ENCODE data around the gene ORAI3.
A peak's percentile ranks its signal among the peaks of the same experiment; 100 is the strongest.

ORAI3 gene

DNA sequence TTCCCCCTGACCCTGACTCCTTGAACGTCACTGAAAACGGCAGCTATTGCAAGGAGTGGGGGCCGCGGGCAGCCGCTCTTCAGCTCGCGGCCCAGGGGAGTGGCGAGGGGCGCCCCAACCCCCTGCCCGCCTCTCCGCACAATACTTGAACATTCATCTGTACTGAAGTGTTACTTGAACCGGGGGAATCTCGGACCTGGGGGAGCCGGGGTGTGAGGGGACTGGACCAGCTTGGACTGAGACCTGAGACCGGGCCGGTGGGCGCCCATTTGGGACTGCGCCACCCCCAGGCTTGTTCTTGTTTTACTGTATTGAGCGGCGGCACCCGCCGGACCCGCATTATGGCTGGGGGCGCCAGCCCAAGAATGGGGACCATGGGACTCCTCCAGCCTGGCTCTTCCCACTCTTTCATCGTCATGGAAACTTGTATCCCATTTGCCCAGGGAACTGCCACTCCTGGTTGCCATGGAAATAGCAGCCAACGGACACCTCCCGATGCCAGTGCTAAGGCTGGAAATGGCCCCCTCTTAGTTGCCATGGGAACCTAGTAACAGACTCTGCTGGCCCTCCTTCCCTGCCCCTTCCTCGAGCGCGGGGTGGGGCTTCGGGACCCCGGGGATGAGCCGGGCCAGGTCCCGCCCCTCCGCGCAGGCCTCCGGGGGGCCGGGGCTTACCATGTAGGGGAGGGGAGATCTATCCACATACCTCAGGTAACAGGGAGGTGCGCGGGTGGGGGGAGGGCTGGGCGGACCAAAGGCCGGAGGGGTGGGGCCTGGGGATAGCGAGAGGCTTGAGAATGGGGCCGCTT, 805 bp upstream of the ORAI3 start (continued):
- TF ChIP-seq, protein P1, sequence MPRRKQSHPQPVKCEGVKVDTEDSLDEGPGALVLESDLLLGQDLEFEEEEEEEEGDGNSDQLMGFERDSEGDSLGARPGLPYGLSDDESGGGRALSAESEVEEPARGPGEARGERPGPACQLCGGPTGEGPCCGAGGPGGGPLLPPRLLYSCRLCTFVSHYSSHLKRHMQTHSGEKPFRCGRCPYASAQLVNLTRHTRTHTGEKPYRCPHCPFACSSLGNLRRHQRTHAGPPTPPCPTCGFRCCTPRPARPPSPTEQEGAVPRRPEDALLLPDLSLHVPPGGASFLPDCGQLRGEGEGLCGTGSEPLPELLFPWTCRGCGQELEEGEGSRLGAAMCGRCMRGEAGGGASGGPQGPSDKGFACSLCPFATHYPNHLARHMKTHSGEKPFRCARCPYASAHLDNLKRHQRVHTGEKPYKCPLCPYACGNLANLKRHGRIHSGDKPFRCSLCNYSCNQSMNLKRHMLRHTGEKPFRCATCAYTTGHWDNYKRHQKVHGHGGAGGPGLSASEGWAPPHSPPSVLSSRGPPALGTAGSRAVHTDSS (tag by site-specific recombination; IDR thresholded peaks at IDR 0.05) = no peak

DNA sequence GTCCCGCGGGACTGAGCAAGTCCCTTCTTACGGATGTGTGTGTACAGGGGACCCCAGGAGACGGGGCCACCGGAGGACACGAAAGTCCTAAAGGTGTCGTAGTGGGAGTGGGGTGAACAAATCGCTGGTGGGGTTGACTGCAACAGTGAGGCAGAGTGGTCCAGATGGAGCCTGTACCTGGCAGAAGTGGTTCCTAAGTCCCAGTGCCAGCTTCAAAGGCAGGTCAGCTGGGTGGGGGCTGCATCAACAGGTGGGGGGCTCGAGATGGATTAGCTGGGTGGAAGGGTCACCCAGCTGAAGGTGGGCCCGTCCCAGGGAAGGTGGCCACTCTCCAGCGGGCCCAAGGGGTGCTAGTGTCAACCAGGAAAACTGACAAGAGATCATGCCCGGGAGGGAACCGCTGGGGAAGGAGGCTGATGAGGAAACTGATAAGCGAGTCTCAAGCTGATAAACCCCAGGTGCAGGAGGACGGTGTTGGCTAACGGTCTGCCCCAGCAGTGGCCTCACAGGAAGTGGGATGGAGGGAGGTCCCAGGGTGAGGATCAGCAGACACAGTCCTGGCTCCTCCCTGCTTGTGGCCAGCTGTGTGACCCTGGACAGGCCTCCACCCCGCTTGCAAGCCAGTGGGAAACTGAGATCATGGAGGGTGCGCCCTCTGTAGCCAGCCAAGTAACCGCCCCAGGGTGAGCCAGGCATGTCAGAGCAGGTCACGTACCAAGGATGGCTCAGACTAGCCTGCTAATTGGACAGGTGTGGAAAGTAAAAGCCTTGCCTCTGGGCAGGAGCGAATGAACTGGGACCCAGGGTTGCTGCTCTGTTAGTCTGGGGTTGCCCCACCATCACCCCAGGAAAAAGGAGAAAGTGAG, 1.0 kb downstream of the ORAI3 start:
- CTCF ChIA-PET = interaction anchor here (0.8 to 1.5 kb wide), 4 partner anchors 9 to 88 kb away, joined by 3 to 6 read pairs (median 4); no protein-coding TSS in a partner anchor
- no peaks in the 10 kb centered on the region for H3K9me3 ChIP-seq (ENCODE audit: control insufficient read depth, insufficient read depth, low read depth, low read length)
- peaks cover 4 to 19% of the 10 kb centered on the region in 2 experiments; a peak in 2 of 3 replicates for H3K36me3 ChIP-seq (ENCODE audit: control insufficient read depth in 2 of 2, insufficient read depth in 1 of 2, low read length in 2 of 2)
- H3K27ac ChIP-seq (ENCODE audit: extremely low read depth, low read depth, low read length) = peak overlapping the region; percentile 45; the same call in 1 of the 2 replicates
- H3K4me3 ChIP-seq (ENCODE audit: low read depth, low read length) = peak overlapping the region; percentile 69
- H3K4me1 ChIP-seq (ENCODE audit: control insufficient read depth, insufficient read depth, low read length) = peaks cover 2% of the 10 kb centered on the region; the same call in 1 of the 2 replicates
- POLR2A ChIA-PET = interaction anchor here (0.6 to 1.2 kb wide), 6 partner anchors 9 to 763 kb away, joined by 3 to 4 read pairs (median 3); partner anchors contain the start of gene KAT8
- TF ChIP-seq SP3 (tag by site-specific recombination; IDR thresholded peaks at IDR 0.05) (peak; percentile 57), ZNF16 (tag by site-specific recombination; IDR thresholded peaks at IDR 0.05; ENCODE audit: low read depth) (no peak), ZNF214 (tag by site-specific recombination; IDR thresholded peaks at IDR 0.05; ENCODE audit: borderline replicate concordance) (no peak), GLIS2 (tag by site-specific recombination; IDR thresholded peaks at IDR 0.05) (peak; percentile 32; the same call in 1 of the 2 replicates), ZNF561 (tag by site-specific recombination; IDR thresholded peaks at IDR 0.05; ENCODE audit: borderline replicate concordance) (no peak), ZNF585B (tag by site-specific recombination; IDR thresholded peaks at IDR 0.05) (no peak), ZNF112 (tag by site-specific recombination; IDR thresholded peaks at IDR 0.05) (no peak), ZNF747 (tag by site-specific recombination; IDR thresholded peaks at IDR 0.05) (no peak), WT1 (tag by site-specific recombination; IDR thresholded peaks at IDR 0.05) (0 out of 2 replicates have a peak, but pooled peaks have one; percentile 26), ZNF394 (tag by site-specific recombination; IDR thresholded peaks at IDR 0.05; ENCODE audit: borderline replicate concordance) (peak; percentile 25; the same call in 1 of the 2 replicates), ZBTB20 (tag by site-specific recombination; IDR thresholded peaks at IDR 0.05) (peak; percentile 31; the same call in 1 of the 2 replicates), SP7 (tag by site-specific recombination; IDR thresholded peaks at IDR 0.05) (peak; percentile 80), PRDM1 (tag by site-specific recombination; IDR thresholded peaks at IDR 0.05) (0 out of 2 replicates have a peak, but pooled peaks have one; percentile 32), ZIC2 (tag by site-specific recombination; IDR thresholded peaks at IDR 0.05) (peak; percentile 99), ZNF664 (tag by site-specific recombination; IDR thresholded peaks at IDR 0.05) (no peak), ZNF776 (tag by site-specific recombination; IDR thresholded peaks at IDR 0.05; ENCODE audit: borderline replicate concordance) (no peak), ZNF366 (tag by site-specific recombination; conservative IDR thresholded peaks at IDR 0.05) (peak; percentile 85), ZNF792 (tag by site-specific recombination; IDR thresholded peaks at IDR 0.05) (no peak), SCRT2 (tag by site-specific recombination; IDR thresholded peaks at IDR 0.05) (peak; percentile 100), ZNF433 (tag by site-specific recombination; IDR thresholded peaks at IDR 0.05; ENCODE audit: low read depth) (no peak), BCL11B (tag by site-specific recombination; IDR thresholded peaks at IDR 0.05; ENCODE audit: low read depth) (peak; percentile 12; the same call in 1 of the 2 replicates), ZNF2 (tag by site-specific recombination; IDR thresholded peaks at IDR 0.05) (no peak), SP2 (tag by site-specific recombination; IDR thresholded peaks at IDR 0.05) (peak; percentile 69), ZNF777 (tag by site-specific recombination; IDR thresholded peaks at IDR 0.05; ENCODE audit: borderline replicate concordance) (no peak), ZNF558 (tag by site-specific recombination; IDR thresholded peaks at IDR 0.05) (no peak), ZSCAN16 (tag by site-specific recombination; IDR thresholded peaks at IDR 0.05) (no peak), ZNF629 (tag by site-specific recombination; IDR thresholded peaks at IDR 0.05) (peak; percentile 20; the same call in 1 of the 2 replicates)
- TF ChIP-seq, protein P2, sequence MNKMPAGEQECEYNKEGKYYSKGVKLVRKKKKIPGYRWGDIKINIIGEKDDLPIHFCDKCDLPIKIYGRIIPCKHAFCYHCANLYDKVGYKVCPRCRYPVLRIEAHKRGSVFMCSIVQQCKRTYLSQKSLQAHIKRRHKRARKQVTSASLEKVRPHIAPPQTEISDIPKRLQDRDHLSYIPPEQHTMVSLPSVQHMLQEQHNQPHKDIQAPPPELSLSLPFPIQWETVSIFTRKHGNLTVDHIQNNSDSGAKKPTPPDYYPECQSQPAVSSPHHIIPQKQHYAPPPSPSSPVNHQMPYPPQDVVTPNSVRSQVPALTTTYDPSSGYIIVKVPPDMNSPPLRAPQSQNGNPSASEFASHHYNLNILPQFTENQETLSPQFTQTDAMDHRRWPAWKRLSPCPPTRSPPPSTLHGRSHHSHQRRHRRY (tag by site-specific recombination; IDR thresholded peaks at IDR 0.05) = no peak
- TF ChIP-seq, protein P3, sequence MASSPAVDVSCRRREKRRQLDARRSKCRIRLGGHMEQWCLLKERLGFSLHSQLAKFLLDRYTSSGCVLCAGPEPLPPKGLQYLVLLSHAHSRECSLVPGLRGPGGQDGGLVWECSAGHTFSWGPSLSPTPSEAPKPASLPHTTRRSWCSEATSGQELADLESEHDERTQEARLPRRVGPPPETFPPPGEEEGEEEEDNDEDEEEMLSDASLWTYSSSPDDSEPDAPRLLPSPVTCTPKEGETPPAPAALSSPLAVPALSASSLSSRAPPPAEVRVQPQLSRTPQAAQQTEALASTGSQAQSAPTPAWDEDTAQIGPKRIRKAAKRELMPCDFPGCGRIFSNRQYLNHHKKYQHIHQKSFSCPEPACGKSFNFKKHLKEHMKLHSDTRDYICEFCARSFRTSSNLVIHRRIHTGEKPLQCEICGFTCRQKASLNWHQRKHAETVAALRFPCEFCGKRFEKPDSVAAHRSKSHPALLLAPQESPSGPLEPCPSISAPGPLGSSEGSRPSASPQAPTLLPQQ (tag by site-specific recombination; IDR thresholded peaks at IDR 0.05) = peak; percentile 54; the same call in 1 of the 2 replicates
